Hepatocyte (in vitro differentiated cells): ENCODE data around the gene MFAP5. TPM values are rescaled to one million over a fixed set of nuclear protein-coding genes. Genes with fewer than 3 reads are reported as not detected.
A peak's percentile ranks its signal among the peaks of the same experiment; 100 is the strongest.
"Not testable (repeated sequence)": the region's sequence is repeated elsewhere in the genome, so short reads cannot be mapped to it uniquely, and the experiment has no call there.

Source experiments
- DNase-seq: peaks from one replicate; pipeline ENCODE4 v3.0.0-alpha.2; 2016; ENCODE audit warnings: low spot score
- H2AFZ ChIP-seq: fragments of 200-600 bp; sonication (generic); 2 replicates; pipeline ENCODE4 v1.6.0; 2016; ENCODE audit warnings: antibody characterized with exemption, mild to moderate bottlenecking
- H3K27ac ChIP-seq: fragments of 200-600 bp; sonication (generic); 2 replicates; pipeline ENCODE4 v1.5.1; 2016; ENCODE audit warnings: mild to moderate bottlenecking
- H3K27me3 ChIP-seq: fragments of 200-600 bp; sonication (generic); 2 replicates; pipeline ENCODE4 v1.6.1; 2016
- H3K36me3 ChIP-seq: fragments of 200-600 bp; sonication (generic); replicated peaks from 2 replicates; pipeline ENCODE4 v1.5.1; 2016; ENCODE audit warnings: low read depth; ENCODE audit not compliant: insufficient read depth
- H3K4me1 ChIP-seq: fragments of 200-600 bp; sonication (generic); 2 replicates; pipeline ENCODE4 v1.5.1; 2016; ENCODE audit warnings: mild to moderate bottlenecking, moderate library complexity; ENCODE audit not compliant: insufficient read depth
- H3K4me2 ChIP-seq: fragments of 200-600 bp; sonication (generic); 2 replicates; pipeline ENCODE4 v1.6.0; 2016
- H3K4me3 ChIP-seq: fragments of 200-600 bp; sonication (generic); 2 replicates; pipeline ENCODE4 v1.5.1; 2016; ENCODE audit warnings: mild to moderate bottlenecking
- H3K79me2 ChIP-seq: fragments of 200-600 bp; sonication (generic); 2 replicates; pipeline ENCODE4 v1.6.0; 2017; ENCODE audit warnings: mild to moderate bottlenecking
- H3K9me2 ChIP-seq: fragments of 200-600 bp; sonication (generic); replicated peaks from 2 replicates; pipeline ENCODE4 v1.6.0; 2017; ENCODE audit warnings: mild to moderate bottlenecking; ENCODE audit not compliant: insufficient read depth
- H3K9me3 ChIP-seq: fragments of 200-600 bp; sonication (generic); 2 replicates; pipeline ENCODE4 v1.5.1; 2016; ENCODE audit warnings: low read depth, mild to moderate bottlenecking
- H4K20me1 ChIP-seq: fragments of 200-600 bp; sonication (generic); 2 replicates; pipeline ENCODE4 v1.6.0; 2016; ENCODE audit warnings: mild to moderate bottlenecking; ENCODE audit not compliant: insufficient read depth, poor library complexity, severe bottlenecking
- EZH2 ChIP-seq: fragments of 200-600 bp; sonication (generic); IDR thresholded peaks from 2 replicates; pipeline ENCODE4 v1.6.1; 2016; ENCODE audit warnings: antibody characterized with exemption, mild to moderate bottlenecking, borderline replicate concordance
- EZH2phosphoT487 ChIP-seq: fragments of 200-600 bp; sonication (generic); IDR thresholded peaks from one replicate; pipeline ENCODE4 v1.6.1; 2018; ENCODE audit warnings: antibody characterized with exemption, mild to moderate bottlenecking, low read depth, moderate library complexity; ENCODE audit not compliant: unreplicated experiment, severe bottlenecking
- WGBS: methylation state at CpG from one replicate; pipeline ENCODE4 v1.1.6; 2016; ENCODE audit warnings: low lambda C conversion rate; ENCODE audit errors: missing lambda C conversion rate; 5-methylcytosine and 5-hydroxymethylcytosine counted together
- polyA plus RNA-seq: library from polyadenylated mRNA; unstranded; fragments of >200 nt; fragmentation: Nextera tagmentation; extraction: Ambion mirVana; gene quantifications from 2 replicates; pipeline ENCODE4 v1.2.1, GENCODE V29; 2016
- total RNA-seq: library from RNA; depleted of rRNA; stranded (reverse); fragments of >200 nt; gene quantifications from 2 replicates; pipeline ENCODE4 v1.2.3, GENCODE V29; 2014
- TF ChIP-seq, protein P1 (sequence below): fragments of 200-600 bp; sonication (generic); IDR thresholded peaks from 2 replicates; pipeline ENCODE4 v1.5.1; 2016; ENCODE audit warnings: antibody characterized with exemption, mild to moderate bottlenecking; ENCODE audit not compliant: poor library complexity

MFAP5 gene
- total and polyA plus RNA-seq, 2 experiments from 2014 or later = 0.15 to 1.9 TPM

- H4K20me1 ChIP-seq = no peaks in the 10 kb centered on the region
- no peaks in the 10 kb centered on the region for H3K4me1 ChIP-seq
- no peak overlapping the region for H3K4me3 ChIP-seq
- no peak for DNase-seq
- H3K79me2 ChIP-seq = no peaks in the 10 kb centered on the region
- no peak overlapping the region for H3K4me2 ChIP-seq
- WGBS = 78% methylated on average over 6 of the region's 6 CpGs
- no peaks in the 10 kb centered on the region for H3K27me3 ChIP-seq
- no peak overlapping the region for H2AFZ ChIP-seq
- no peaks in the 10 kb centered on the region for H3K36me3 ChIP-seq
- TF ChIP-seq, protein P1, sequence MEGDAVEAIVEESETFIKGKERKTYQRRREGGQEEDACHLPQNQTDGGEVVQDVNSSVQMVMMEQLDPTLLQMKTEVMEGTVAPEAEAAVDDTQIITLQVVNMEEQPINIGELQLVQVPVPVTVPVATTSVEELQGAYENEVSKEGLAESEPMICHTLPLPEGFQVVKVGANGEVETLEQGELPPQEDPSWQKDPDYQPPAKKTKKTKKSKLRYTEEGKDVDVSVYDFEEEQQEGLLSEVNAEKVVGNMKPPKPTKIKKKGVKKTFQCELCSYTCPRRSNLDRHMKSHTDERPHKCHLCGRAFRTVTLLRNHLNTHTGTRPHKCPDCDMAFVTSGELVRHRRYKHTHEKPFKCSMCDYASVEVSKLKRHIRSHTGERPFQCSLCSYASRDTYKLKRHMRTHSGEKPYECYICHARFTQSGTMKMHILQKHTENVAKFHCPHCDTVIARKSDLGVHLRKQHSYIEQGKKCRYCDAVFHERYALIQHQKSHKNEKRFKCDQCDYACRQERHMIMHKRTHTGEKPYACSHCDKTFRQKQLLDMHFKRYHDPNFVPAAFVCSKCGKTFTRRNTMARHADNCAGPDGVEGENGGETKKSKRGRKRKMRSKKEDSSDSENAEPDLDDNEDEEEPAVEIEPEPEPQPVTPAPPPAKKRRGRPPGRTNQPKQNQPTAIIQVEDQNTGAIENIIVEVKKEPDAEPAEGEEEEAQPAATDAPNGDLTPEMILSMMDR = no peak
- no peak for TF ChIP-seq EZH2
- no peak for TF ChIP-seq EZH2phosphoT487
- no peaks in the 10 kb centered on the region for H3K9me2 ChIP-seq
- no peak overlapping the region for H3K27ac ChIP-seq
- no peaks in the 10 kb centered on the region for H3K9me3 ChIP-seq
These were observed 47.4 kb downstream of the MFAP5 start for GRCh38 chr12:8615206-8615605.

- DNase-seq, H3K4me2 ChIP-seq, H3K27ac ChIP-seq, H3K36me3 ChIP-seq, H3K9me2 ChIP-seq, H3K27me3 ChIP-seq, H4K20me1 ChIP-seq, H3K9me3 ChIP-seq, H2AFZ ChIP-seq, H3K4me3 ChIP-seq, H3K79me2 ChIP-seq, H3K4me1 ChIP-seq: not testable (repeated sequence)
- WGBS = 50% methylated on average over 1 of the region's 1 CpG
These were observed 48.7 kb downstream of the MFAP5 start for GRCh38 chr12:8613881-8614280.

GRCh38 chr12:8612629-8613028 is 50.0 kb downstream of the MFAP5 start, which contains the start of gene AICDA:
Gene AICDA (minus strand): TSS chr12:8612859. CDS start chr12:8612767, 92 bp downstream.
- H3K4me2 ChIP-seq = no peak within 1 kb of the TSS
- H2AFZ ChIP-seq = no peak within 1 kb of the TSS
- WGBS = 72% methylated on average over 2 of the region's 2 CpGs
- H3K4me1 ChIP-seq = no peaks in the 10 kb centered on the region
- H3K27ac ChIP-seq = no peak within 1 kb of the TSS
- no peak for TF ChIP-seq EZH2
- H3K79me2 ChIP-seq = no peaks in the 10 kb centered on the region
- no peaks in the 10 kb centered on the region for H4K20me1 ChIP-seq
- H3K27me3 ChIP-seq = no peaks in the 10 kb centered on the region
- no peaks in the 10 kb centered on the region for H3K9me2 ChIP-seq
- no peak within 1 kb of the TSS for H3K4me3 ChIP-seq
- H3K9me3 ChIP-seq = no peaks in the 10 kb centered on the region
- H3K36me3 ChIP-seq = no peaks in the 10 kb centered on the region
- DNase-seq = no peak

DNA sequence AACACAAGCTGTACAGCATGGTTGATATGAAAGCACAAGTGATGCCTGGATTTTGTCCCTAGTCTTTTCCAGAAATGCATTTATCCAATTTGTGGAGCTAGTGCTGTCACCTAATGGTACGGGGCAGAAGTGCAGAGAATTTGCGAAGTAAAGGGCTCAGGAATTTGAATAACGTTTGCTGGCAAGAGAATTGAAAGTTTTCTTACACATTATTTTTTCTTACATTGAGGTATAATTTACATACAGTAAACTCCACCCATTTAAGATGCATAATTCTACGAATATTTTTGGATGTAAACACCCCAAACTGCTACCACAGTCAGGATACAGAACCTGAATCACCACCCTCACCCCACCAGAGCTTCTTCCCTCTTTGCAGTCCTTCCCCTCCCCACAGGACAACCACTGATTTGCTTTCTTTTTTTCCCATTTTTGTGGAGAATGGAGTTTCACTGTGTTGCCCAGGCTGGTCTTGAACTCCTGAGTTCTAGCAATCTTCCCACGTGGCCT is 53.5 kb downstream of the MFAP5 start:
- H3K79me2 ChIP-seq = no peaks in the 10 kb centered on the region
- DNase-seq = peak; percentile 60
- H3K27ac ChIP-seq = no peak overlapping the region
- no peak overlapping the region for H3K4me2 ChIP-seq
- WGBS = 18% methylated on average over 5 of the region's 5 CpGs
- no peaks in the 10 kb centered on the region for H3K9me3 ChIP-seq
- TF ChIP-seq, protein P1 = peak; percentile 76
- no peak for TF ChIP-seq EZH2phosphoT487
- no peak for TF ChIP-seq EZH2
- no peaks in the 10 kb centered on the region for H3K27me3 ChIP-seq
- H3K9me2 ChIP-seq = no peaks in the 10 kb centered on the region
- H4K20me1 ChIP-seq = no peaks in the 10 kb centered on the region
- no peak overlapping the region for H2AFZ ChIP-seq
- H3K36me3 ChIP-seq = no peaks in the 10 kb centered on the region
- H3K4me1 ChIP-seq = no peaks in the 10 kb centered on the region
- no peak overlapping the region for H3K4me3 ChIP-seq
